Brain microvascular endothelial cell (primary cell): ENCODE data around the gene FKBP1A.

Experiments
- DNase-seq: peaks from one replicate; pipeline ENCODE4 v3.0.0-alpha.2; 2020
- H3K27ac ChIP-seq: fragments of 250-450 bp; sonication (Bioruptor Pico); 2 replicates; pipeline ENCODE4 v1.5.1; 2020; ENCODE audit warnings: mild to moderate bottlenecking, moderate library complexity
- H3K27me3 ChIP-seq: fragments of 250-450 bp; sonication (Bioruptor Pico); replicated peaks from 2 replicates; pipeline ENCODE4 v1.5.1; 2020; ENCODE audit warnings: mild to moderate bottlenecking
- H3K36me3 ChIP-seq: fragments of 250-450 bp; sonication (Bioruptor Pico); replicated peaks from 2 replicates; pipeline ENCODE4 v1.5.1; 2020; ENCODE audit warnings: mild to moderate bottlenecking
- H3K4me3 ChIP-seq: 2 replicates; pipeline ENCODE4 v1.5.1; 2011; ENCODE audit warnings: low read depth, mild to moderate bottlenecking, control low read depth, low read length, moderate library complexity
- CTCF ChIP-seq: IDR thresholded peaks from 2 replicates; pipeline ENCODE4 v1.5.1; 2011; ENCODE audit warnings: low read depth, mild to moderate bottlenecking, moderate library complexity, low read length, control low read depth, inconsistent platforms; ENCODE audit errors: missing control alignments
- in situ Hi-C: cut with HindIII; loops from 2 replicates; pipeline ENCODE4 v1.10.0; 2017; ENCODE audit warnings: low sequenced_read_pairs, low pct_ligation_motif_present

FKBP1A gene

GRCh38 chr20:1393507-1393882 is 641 bp upstream of the FKBP1A start:
- in situ Hi-C loops = no loop called here
- Histone ChIP-seq H3K36me3 (peaks cover 3% of the 10 kb centered on the region), H3K4me3 (peak overlapping the region; percentile 82), H3K27me3 (no peaks in the 10 kb centered on the region), H3K27ac (peak overlapping the region; percentile 50)
- DNase-seq = no peak
- no peak for TF ChIP-seq CTCF

DNA sequence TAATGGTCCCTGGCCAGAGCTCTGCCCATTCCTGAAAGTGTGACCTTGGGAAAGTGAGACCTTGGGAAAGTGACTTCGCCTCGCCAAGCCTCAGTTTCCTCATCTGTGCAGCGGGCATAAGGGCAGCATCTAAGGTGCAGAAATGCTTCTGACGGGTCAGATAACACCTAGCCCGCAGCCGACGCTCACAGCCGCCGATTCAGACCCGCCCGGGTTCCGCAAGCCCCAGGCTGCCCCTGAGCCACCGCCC is 486 bp downstream of the FKBP1A start:
- peak overlapping the region; percentile 82 for H3K4me3 ChIP-seq
- DNase-seq = no peak
- H3K36me3 ChIP-seq = peaks cover 3% of the 10 kb centered on the region
- no peak for TF ChIP-seq CTCF
- in situ Hi-C loops = no loop called here
- no peaks in the 10 kb centered on the region for H3K27me3 ChIP-seq
- peak overlapping the region; percentile 38 for H3K27ac ChIP-seq

DNA sequence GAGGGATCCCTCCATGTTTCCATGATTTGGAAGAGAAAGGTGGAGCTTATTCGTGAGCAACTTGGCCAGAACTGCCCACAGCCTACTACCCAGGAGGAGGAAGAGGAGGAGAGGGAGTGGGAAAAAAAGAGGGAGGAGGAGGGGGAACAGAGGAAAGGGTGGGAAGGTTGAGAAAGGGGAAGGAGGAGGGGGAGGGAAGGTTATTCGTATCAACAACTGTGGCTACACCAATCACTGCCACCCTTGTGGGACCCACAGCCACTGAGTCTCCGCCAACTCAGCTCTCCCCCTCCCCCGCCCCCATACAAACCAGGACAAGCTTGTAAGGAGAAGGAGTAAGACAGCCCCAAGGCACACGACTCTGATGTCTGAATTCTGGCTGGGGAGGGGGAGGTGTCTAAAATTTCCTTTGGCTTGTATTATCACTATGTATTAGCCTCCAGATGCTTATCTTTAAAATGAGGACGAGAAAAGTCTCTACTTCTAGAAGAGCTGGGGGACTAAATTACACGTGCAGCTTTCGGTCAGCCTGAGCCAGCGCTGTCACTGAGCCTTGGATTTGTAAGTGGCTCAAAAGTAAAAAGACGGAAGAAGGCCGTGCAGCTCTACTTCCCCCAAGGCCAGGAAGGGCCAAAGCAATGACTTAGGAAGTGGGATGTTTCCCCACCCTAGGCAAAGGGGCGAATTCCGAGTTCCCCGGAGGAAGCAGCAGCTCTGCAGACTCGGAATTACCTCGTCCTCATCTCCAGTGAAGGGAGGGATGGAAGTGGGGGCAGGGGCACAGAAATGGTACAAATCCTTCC is 1.0 kb downstream of the FKBP1A start:
- Histone ChIP-seq H3K36me3 (peaks cover 3% of the 10 kb centered on the region), H3K27ac (peak overlapping the region; percentile 38), H3K4me3 (peak overlapping the region; percentile 82), H3K27me3 (no peaks in the 10 kb centered on the region)
- in situ Hi-C loops = no loop called here
- TF ChIP-seq CTCF = no peak
- no peak for DNase-seq

- Histone ChIP-seq H3K27ac (no peak overlapping the region), H3K4me3 (peak overlapping the region; percentile 82), H3K36me3 (peaks cover 3% of the 10 kb centered on the region), H3K27me3 (no peaks in the 10 kb centered on the region)
- in situ Hi-C loops = no loop called here
- TF ChIP-seq CTCF = no peak
- no peak for DNase-seq
Measured at GRCh38 chr20:1390581-1391403, 2.1 kb downstream of the FKBP1A start.

DNA sequence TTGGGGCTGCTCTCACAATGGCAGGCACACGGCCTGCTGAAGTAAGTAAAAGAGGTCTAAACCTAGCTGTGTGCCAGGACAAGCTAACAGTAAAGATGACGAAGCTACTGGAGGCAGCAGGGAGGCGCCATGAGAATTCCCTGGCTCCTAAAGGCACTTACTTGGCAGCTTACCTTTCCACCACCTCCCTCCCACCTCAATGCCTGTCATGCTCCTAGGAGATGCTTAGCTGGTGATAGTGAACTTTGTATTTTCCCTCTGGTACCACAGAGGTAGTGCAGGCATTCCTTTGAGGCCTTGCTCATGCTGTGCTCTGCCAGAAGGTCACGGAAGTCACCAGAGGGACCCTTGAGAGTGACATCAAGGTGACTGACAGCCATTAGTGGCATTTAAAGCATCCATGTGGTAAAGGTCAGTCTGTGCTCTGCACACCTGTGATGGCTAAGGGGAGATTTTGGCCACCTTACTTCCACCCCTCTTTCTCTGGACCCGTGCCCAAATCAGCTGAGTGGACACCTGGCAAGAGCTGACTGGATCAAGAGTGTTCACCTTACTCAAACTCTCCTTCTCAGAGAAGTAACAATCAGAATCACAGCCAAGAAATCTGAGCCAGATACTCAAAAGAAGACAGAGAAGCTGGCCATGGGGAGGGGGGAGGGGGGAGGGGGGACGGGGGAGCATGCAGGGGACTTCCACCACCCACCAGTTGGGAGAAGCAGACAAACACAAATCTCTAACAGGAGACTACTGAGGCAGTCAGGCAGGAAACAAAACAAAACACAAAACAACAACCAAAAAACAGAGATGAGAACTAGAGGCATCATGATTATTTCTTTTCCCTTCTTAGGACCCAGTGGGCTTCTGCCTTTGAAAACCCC is 2.9 kb downstream of the FKBP1A start:
- no peak for DNase-seq
- Histone ChIP-seq H3K36me3 (peaks cover 3% of the 10 kb centered on the region), H3K4me3 (no peak overlapping the region), H3K27me3 (no peaks in the 10 kb centered on the region), H3K27ac (no peak overlapping the region)
- in situ Hi-C loops = no loop called here
- TF ChIP-seq CTCF = no peak
